Measurements from ENCODE around the gene MSI2.

MSI2 gene

GRCh38 chr17:57679356-57679755, 423.0 kb downstream of the MSI2 start:
- Histone ChIP-seq H3F3A (ENCODE audit: control insufficient read depth, insufficient read depth) (0 out of 2 replicates have a peak, but pooled peaks cover 3% of the 10 kb centered on the region), H3K4me1 (ENCODE audit: control insufficient read depth, low read length) (peaks cover 5% of the 10 kb centered on the region; the same call in 1 of the 2 replicates), H4K20me1 (ENCODE audit: control insufficient read depth, insufficient read depth, low read depth, low read length) (no peaks in the 10 kb centered on the region), H3K4me2 (ENCODE audit: low read length) (no peak overlapping the region), H3K27ac (ENCODE audit: low read depth, low read length) (no peak overlapping the region), H3K79me2 (ENCODE audit: control insufficient read depth, low read length) (no peaks in the 10 kb centered on the region), H3K27me3 (ENCODE audit: control insufficient read depth, low read length) (no peaks in the 10 kb centered on the region), H3K36me3 (ENCODE audit: control insufficient read depth, low read length) (peaks cover 11% of the 10 kb centered on the region; the same call in 1 of the 2 replicates), H3K9me2 (replicated peaks; ENCODE audit: control insufficient read depth, low read length) (no peaks in the 10 kb centered on the region), H3K4me3 (ENCODE audit: low read length) (no peak overlapping the region), H3K9me3 (ENCODE audit: control insufficient read depth, insufficient read depth, low read length) (no peaks in the 10 kb centered on the region)
- TF ChIP-seq EZH2phosphoT487 (IDR thresholded peaks at IDR 0.05; ENCODE audit: borderline replicate concordance, low read length) (no peak), CTCF (IDR thresholded peaks at IDR 0.05; ENCODE audit: low read depth, low read length, poor library complexity, severe bottlenecking) (no peak)

GRCh38 chr17:57679906-57680695, 423.8 kb downstream of the MSI2 start:
- peaks cover 5% of the 10 kb centered on the region; the same call in 1 of the 2 replicates for H3K4me1 ChIP-seq (ENCODE audit: control insufficient read depth, low read length)
- H3K36me3 ChIP-seq (ENCODE audit: control insufficient read depth, low read length), result peaks cover 7% of the 10 kb centered on the region; the same call in 1 of the 2 replicates
- H3K27me3 ChIP-seq (ENCODE audit: control insufficient read depth, low read length), result no peaks in the 10 kb centered on the region
- no peak overlapping the region for H3K4me2 ChIP-seq (ENCODE audit: low read length)
- no peak overlapping the region for H3K4me3 ChIP-seq (ENCODE audit: low read length)
- no peaks in the 10 kb centered on the region for H3K9me2 ChIP-seq (replicated peaks; ENCODE audit: control insufficient read depth, low read length)
- H3K79me2 ChIP-seq (ENCODE audit: control insufficient read depth, low read length), result no peaks in the 10 kb centered on the region
- H3K27ac ChIP-seq (ENCODE audit: low read depth, low read length), result no peak overlapping the region
- no peaks in the 10 kb centered on the region for H3K9me3 ChIP-seq (ENCODE audit: control insufficient read depth, insufficient read depth, low read length)
- TF ChIP-seq EZH2phosphoT487 (IDR thresholded peaks at IDR 0.05; ENCODE audit: borderline replicate concordance, low read length) (no peak), CTCF (IDR thresholded peaks at IDR 0.05; ENCODE audit: low read depth, low read length, poor library complexity, severe bottlenecking) (no peak)
- no peaks in the 10 kb centered on the region for H4K20me1 ChIP-seq (ENCODE audit: control insufficient read depth, insufficient read depth, low read depth, low read length)
- H3F3A ChIP-seq (ENCODE audit: control insufficient read depth, insufficient read depth), result 0 out of 2 replicates have a peak, but pooled peaks cover 3% of the 10 kb centered on the region

GRCh38 chr17:57682701-57683100, 426.4 kb downstream of the MSI2 start:
- Histone ChIP-seq H3K79me2 (ENCODE audit: control insufficient read depth, low read length) (no peaks in the 10 kb centered on the region), H3K27ac (ENCODE audit: low read depth, low read length) (no peak overlapping the region), H3K9me2 (replicated peaks; ENCODE audit: control insufficient read depth, low read length) (no peaks in the 10 kb centered on the region), H3K4me3 (ENCODE audit: low read length) (no peak overlapping the region), H3K4me2 (ENCODE audit: low read length) (no peak overlapping the region), H4K20me1 (ENCODE audit: control insufficient read depth, insufficient read depth, low read depth, low read length) (no peaks in the 10 kb centered on the region), H3K9me3 (ENCODE audit: control insufficient read depth, insufficient read depth, low read length) (no peaks in the 10 kb centered on the region), H3K36me3 (ENCODE audit: control insufficient read depth, low read length) (0 out of 2 replicates have a peak, but pooled peaks cover 3% of the 10 kb centered on the region), H3K4me1 (ENCODE audit: control insufficient read depth, low read length) (no peaks in the 10 kb centered on the region), H3K27me3 (ENCODE audit: control insufficient read depth, low read length) (no peaks in the 10 kb centered on the region), H3F3A (ENCODE audit: control insufficient read depth, insufficient read depth) (0 out of 2 replicates have a peak, but pooled peaks cover 3% of the 10 kb centered on the region)
- TF ChIP-seq EZH2phosphoT487 (IDR thresholded peaks at IDR 0.05; ENCODE audit: borderline replicate concordance, low read length) (no peak), CTCF (IDR thresholded peaks at IDR 0.05; ENCODE audit: low read depth, low read length, poor library complexity, severe bottlenecking) (no peak)

All from DOHH2 (cell line).